Stimulated activated CD4-positive, alpha-beta T cell treated with anti-CD3 and anti-CD28 coated beads, Interleukin-4, amount 100 ng/mL, for 48 hours (primary cell): ENCODE measurements around the gene CPT1A.

Experiments used
- DNase-seq, 2 donors: peaks; one replicate each; pipeline ENCODE4 v3.0.0-alpha.2; 2020; ENCODE audit warnings: low read depth in 2 of 2

The CPT1A gene

DNA sequence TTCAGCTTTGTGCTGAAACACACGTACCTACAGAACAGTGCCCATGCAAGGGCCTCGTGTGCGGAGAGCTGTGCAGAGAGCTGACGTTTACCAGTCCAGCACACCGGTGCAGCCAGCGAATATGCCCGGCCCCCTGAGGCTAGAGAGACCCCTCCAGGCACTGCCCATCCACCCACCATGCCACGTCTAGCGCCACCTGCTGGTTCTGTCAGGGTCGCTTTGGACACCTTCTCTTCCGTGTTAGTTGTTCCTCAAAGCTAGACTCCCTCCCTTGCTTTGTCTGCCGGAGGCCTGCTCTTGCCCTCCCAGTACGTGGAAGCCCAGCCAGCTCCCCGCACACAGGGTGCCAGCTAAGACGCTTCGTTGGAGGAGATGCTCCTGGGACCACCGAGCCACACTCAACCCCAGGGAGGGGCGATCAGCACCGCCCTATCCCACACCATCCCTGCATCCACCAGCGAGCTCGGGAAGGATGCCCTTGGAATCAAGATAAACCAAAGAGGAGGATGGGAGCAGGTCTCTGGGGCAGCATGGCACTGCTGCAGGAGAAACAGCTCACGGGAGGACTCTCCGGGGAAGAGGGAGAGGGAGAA is 43.4 kb downstream of the CPT1A start:
- peak; percentile 36 to 54 for DNase-seq

DNA sequence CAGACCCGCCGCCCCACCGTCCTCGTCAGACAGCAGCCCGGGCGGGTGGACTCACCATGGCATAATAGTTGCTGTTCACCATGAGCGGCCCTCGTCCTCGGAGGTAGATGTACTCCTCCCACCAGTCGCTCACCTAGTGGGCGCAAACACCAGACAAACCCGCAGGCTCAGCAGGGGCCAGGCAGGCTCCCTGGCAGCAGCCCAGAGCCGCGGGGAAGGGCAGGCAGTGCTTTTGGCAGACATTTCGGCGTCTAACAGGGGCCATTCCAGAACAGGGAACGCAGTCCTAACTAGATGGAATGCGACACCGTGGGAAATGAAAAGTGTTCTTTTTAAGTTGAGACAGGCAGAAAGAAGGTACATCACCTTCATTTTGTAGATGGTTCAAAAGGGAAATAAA is 44.9 kb downstream of the CPT1A start:
- no peak for DNase-seq

DNA sequence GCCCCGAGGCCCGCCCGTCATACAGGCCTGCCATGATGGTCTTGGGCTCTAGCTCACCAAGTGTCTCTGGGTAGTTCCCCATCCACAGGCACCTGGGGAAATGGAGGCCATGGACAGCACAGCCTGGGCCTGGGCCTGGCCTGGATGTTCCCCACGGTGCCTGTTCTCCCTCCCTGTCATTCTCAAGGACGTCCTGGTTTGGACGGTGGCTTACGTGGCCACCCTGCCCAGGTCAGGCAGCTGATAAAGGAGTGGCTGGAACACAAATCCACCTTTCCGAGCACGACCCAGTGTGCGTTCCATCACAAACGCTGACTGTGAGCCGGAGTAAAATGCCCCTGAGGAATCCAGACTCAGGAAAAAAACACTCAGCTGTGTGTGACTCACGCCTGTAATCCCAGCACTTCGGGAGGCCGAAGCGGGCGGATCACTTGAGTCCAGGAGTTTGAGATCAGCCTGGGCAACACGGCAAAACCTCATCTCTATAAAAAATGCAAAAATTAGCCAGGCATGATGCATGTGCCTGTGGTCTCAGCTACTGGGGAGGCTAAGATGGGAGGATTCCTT is 49.2 kb downstream of the CPT1A start:
- no peak for DNase-seq

DNA sequence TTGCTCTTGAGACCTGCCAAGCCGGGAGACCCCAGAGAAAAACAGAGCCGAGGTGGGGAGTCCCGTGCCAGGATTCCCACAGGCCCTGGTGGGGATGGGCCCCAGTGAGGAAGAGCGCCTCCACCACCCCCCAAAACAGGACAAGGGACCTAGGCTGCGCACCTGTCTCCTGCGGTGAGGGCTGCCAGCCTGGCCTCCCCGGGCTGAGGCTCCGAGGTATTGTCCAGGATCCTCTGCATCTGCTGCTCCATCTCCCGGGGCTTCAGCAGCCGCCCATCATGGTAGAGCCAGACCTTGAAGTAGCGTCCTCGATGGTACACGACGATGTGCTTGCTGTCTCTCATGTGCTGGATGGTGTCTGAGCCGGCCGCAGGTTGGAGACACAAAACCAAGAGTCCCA is 57.1 kb downstream of the CPT1A start:
- DNase-seq: no peak

DNA sequence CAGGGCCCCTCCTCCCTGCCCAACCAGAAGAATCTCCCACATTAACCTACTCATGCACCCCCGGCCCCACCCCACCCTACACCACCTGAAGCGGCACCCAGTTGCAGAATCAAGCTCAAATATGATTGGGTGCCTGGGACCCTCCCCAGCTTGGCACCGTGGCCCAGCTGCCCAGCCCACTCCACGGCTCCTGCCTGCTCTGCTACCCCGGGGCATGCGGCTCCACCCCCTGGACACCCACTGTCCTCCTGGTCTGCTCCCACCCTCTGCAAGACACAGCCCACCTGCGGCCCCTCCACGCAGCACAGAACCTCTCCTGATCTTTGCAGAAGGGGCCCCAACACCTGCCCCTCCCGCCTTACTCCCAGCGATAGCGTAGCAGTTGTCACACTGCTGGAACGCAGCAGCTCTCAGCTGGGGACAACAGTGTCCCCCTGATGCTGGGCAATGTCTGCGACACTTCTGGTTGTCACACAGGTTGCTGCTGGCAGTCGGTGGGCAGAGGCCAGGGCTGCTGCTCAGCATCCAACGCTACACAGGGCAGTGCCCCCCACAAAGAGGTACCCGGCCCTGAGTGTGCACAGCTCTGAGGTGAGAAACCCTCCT is 58.4 kb downstream of the CPT1A start:
- DNase-seq: no peak

DNA sequence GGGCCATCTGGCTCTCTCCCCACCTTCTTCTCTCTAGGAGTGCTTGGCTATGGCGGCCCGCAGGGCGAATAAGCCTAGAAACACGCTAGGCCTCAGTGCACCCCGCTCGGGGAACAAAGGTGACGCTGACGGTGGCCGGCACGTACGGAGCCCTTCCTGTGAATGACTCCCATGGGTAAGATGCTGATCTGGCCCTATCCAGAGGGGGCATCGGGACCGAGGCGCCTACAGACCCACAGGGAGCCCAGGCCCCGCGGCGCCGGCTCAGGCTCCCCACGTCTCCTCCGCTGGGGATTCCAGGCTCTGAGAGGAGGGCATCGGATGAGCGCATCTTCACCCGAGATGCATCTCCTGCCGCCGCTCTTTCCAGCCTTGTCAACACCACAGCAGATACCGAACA is 59.0 kb downstream of the CPT1A start:
- DNase-seq: no peak

DNA sequence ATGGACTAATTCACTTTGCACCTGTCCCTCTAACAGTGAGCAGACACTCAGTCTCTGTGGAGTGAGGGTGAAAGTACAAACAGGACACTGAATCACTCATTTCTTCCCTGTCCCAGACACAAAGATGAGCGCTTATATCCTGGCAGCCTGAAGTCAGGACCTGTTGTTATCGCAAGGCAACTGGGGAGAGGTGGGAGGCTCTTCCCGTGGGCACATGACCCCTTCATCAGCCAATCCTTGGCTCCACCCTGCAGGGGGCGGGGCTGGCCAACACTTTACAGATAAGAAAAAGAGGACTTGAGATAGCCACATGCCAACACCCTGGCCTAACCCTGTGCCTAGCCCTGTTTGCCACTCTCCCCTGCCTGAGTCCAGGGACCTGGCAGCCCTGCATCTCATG is 60.9 kb downstream of the CPT1A start:
- no peak for DNase-seq

DNA sequence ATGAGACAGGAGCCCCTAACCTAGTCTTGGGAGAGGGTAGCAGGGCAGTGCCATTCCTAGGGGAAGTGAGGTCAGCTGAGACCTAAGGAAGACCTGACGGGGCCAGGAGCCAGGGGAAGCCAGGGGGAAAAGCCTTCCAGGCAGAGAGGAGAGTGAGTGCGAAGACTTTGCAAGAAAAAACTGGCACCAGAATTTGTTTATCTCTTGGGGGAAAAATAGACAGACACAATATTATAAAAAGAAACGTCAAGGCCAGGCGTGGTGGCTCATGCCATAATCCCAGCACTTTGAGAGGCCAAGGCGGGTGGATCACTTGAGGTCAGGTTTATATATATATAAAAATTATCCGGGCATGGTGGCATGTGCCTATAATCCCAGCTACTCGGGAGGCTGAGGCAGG is 63.5 kb downstream of the CPT1A start:
- no peak for DNase-seq

DNA sequence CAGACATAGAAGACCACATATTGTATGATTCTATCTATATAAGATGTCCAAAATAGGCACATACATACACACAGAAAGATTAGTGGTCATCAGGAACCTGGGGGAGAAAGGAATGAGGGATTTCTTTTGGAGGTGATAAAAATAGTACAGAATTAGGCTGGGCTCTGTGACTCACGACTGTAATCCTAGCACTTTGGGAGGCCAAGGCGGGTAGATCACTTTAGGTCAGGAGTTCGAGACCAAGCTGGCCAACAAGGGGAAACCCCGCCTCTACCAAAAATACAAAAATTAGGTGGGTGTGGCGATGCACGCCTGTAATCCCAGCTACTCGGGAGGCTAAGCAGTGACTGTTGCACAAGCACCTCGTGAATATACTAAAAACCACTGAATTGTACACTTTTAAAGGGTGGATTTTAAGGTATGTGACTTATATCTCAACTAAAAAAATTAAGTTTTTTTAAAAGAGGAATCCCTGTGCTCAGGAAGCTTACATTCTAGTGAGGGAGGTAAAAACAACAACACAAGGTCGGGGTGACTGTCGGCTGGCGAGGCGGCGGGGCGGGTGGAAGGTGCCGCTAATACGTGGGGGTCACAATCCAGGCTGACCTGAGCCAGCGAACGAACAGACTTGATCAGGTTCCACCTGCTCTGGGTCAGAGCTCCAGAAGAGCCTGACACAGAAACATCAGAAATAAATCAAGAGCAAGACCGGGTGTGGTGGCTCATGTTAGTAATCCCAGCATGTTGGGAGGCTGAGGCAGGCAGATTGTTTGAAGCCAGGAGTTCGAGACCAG is 65.1 kb downstream of the CPT1A start:
- DNase-seq: no peak

DNA sequence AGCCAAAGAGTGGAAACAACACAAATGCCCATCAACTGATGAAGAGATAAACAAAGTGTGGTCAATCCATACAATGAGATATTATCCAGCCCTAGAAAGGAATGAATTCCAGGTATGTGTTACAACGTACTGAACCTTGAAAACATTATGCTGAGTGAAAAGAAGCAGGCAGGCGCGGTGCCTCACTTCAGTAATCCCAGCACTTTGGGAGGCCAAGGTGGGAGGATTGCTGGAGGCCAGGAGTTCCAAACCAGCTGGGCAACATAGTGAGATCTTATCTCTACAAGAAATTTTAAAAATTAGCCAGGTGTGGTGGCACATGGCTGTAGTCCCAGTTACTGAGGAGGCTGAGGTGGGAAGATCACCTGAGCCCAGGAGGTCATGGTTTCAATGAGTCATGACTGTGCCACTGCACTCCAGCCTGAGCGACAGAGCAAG is 65.7 kb downstream of the CPT1A start:
- DNase-seq: no peak

DNA sequence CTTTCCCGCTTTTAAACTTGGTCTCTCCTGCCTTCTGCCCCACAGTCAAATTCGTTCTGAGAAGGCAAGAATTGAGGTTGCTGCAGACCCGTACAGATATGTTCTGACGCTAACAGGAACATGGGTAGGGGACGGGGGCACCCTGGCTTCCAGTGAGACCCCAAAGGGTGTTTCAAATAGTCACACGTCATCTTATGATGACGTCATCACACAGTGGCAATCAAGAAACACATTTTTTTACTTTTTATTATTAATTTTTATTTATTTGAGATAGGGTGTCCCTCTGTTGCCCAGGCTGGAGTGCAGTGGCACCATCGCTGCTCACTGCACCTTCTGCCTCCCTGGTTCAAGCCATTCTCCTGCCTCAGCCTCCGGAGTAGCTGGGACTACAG is 67.5 kb downstream of the CPT1A start:
- no peak for DNase-seq

DNA sequence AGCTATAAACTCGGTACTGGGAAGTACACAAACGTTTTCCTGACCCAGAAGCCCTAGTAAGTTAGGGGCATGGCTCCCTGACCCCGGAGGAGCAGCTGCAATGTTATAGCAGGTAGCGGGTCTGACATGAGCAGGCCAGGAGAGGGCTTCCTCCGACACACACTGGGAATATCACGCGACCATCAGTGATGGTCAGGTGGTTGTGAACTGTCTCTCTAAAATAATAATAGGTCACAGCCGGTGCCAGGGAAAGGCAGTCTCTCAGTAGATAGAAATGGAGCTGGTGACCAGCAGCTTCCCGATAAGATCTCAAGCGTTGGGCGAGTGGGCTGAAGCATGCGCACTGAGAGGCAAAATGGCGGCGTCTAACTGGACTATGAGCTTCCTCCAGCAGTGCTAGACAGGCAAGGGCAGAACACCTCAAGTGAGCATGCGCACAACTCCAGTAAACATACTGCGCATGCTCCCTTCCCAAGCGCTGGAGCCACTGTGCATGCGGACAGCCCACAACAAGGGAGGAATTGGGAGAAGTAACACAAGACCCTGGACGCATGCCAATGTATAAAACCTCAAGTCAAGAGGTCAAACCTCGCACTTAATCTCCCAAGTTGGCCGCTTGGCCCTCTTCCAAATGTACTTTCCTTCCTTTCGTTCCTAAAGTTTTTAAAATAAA is 68.1 kb downstream of the CPT1A start:
- DNase-seq: no peak

DNA sequence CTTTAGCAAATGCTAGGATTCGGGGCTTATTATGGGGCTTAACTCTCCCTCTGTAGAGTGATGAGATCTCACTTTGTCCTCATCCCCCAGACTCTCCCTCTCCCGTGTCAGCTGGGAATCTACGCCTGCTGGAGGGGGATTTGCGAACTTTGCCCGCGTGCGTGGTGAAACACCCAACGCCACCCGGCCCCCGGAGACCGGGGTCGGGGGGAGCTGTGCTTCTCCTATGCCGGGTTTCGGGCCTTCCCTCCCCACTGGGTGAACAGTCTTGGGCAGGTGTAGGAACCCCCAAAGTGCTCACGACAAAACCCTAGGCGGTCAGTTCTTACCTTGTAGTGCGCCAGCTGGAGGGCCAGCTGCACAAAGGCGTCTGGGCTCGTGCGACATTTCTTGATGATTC is 68.8 kb downstream of the CPT1A start:
- no peak for DNase-seq

DNA sequence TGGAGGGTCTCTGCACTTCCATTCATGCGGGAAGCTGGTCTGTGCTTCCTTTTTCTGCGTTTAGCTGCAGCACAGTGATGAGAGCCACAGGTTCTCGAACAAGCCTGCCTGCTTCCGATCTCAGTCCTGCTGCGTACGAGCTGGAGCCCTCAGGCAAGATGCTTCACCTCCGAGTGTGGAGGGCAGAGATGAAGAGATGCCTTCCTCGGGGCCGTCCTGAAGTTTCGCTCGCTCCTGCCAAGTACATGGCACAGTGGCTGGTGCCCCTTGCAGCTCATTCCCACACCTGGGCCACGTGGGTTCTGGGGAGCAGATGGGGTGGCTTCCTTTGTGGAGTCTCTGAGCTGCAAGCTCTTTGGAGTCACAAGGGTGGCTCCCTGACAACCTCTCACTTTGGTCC is 70.9 kb downstream of the CPT1A start:
- no peak for DNase-seq

DNA sequence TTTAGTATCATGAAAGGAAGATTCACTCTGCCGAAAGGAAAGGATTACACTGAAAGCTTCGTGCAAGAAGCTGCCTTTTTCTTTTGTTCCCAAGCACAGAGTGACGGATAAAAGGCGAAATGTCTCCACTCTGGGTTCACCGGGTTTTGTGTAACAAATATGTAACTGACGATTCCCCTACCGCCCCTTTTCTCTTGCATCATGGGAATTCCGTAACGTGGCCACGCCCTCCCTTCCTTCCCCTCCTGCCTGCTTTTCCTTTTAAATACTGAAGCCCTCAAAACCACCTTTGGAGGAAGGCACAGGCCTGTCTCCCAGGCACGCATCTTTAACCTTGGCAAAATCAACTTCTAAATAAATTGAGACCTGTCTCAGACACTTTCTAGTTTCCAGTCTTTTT is 74.0 kb downstream of the CPT1A start:
- no peak for DNase-seq

DNA sequence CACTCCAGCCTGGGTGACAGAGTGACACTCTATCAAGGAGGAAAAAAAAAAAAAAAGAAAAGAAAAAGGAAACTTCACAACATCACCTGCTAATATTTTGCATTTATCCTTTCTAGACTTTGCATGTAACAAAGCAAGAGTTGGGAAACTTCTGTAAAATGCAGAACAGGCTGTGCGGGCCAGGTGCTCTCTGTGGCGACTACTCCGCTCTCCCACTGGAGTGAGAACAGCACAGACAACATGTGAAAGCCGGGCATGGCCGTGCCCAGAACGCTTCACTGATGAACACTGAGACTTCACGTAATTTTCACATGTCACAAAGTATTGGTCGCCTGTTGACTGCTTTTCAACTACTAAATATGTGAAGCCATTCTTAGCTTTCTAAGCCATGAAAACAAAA is 74.9 kb downstream of the CPT1A start:
- no peak for DNase-seq

DNA sequence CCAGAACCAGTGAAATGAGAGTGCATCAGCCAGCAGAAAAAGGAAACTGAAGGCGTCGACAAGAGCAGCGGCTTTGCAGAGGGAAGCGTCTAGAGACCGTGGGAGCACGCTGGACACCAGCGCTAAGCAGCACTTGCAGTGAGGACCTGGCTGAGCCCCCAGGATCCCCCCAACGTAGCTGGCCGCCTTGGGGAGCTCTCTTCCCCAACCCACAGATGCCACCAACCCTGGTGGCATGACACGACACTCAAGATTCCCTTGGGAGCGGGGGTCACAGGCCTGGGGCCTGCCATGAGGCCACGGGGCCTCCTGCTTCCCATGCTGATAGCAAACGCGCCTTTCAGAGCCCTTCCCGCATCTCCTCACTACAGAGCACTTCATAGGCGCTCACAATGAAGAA is 77.0 kb downstream of the CPT1A start:
- DNase-seq: no peak

DNA sequence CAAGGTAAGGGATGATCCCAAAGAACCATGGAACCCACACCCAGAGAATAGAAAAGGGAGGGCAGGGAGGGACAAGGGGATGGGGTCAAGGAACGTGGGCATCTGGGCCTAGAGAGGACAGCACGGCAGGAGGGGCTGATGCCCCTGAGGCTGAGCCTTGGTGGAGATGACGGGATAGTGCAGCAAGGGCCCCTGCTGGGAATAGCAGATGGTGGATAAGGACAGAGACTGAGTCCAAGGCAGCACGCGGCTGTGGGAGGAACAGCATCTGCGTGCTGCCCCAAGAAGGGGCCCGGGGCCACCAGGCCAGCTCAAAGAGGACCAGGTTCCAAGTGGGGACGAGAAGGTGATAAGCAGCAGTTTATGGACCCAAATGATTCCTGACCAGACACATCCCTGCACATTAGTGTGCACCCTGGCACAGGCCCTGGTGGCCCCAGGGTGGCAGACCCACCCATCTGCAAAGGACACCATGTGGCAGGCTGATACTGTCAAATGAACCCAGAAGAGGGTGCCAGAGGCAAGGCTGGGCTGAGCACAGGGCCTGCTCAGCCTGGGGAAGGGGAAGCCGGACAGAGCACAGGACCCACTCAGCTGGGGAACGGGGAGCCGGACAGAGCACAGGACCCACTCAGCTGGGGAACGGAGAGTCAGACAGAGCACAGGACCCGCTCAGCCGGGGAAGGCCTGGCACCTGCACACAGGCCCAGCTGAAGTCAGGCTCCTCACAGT is 77.6 kb downstream of the CPT1A start:
- no peak for DNase-seq

DNA sequence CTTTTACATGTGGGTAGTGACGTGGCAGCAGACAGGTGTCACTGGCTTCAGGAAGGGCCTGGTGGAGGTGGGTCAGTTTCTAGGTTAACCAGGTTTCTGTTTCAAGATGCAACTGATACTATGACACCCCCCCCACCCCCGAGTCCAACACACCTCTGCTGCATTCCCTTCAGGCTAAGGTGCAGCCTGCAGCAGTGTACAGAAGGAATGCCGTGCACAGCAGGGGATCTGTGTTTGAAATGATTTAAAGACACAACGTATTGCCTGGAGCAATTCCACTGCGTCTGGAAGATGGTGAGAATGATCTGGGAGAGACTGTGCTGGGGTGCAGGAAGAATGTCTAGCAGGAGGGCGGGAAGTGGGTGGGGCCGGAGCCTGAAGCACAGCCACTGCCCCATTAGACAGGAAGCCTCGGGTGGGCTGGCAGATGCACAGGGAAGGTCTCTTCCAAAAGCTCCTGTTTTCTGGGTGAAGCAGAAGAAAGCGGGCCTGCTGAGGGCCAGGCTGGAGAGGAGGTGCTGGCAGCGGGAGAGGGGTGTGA is 78.5 kb downstream of the CPT1A start:
- DNase-seq: no peak

DNA sequence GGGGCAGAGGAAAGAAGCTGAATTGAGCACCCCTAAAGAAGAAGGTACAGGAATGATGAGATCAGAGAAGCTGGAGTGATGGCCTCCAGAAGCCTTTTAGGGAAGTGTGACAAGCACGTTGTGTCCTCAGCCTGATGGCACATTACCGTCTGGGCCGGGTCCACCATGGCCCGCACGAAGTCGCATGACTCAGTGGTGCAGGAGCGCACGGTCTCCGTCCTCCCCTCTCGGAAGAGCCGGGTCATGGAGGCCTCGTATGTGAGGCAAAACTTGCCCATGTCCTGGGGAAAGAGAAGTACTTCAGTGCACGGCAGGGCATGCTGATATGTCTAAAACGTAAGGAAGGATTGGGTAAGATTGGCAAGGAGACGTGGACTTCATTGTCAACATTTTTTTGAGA is 79.2 kb downstream of the CPT1A start:
- no peak for DNase-seq

DNA sequence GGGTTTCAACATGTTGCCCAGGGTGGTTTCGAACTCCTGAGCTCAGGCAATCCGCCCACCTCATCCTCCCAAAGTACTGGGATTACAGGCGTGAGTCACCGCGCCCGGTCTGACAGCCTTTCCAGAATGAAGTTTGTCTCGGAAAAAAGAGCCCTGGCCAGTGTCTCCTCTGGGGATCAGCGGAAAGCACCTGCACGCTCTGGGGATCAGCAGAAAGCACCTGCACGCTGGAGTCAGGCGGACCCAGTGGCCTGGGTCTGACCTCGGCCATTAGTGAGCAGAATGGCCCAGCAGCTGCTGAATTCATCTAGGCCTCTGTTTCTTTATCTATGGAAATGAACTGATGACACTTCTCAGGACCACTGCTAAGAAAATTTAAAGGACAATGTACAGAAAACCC is 79.9 kb downstream of the CPT1A start:
- DNase-seq: no peak

DNA sequence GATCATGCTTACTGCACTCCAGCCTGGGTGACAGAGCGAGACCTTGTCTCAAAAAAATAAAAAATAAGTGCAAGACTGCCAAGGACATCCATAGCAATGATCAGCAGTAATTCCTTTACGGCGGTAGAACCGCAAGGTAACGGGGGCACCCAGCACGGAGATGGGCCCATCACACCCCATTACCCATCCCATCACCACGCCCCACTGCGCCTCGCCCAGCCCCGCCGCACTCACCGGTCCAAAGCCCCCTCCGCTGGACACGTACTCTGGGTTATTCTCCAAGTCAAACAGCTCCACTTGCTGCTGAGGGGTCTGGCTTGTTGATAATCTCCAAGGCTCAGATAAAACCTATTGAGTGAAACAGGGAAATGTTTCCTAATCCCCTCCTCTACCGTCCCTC is 81.7 kb downstream of the CPT1A start:
- no peak for DNase-seq
